ENCODE data around the gene AOPEP.

The AOPEP gene

GRCh38 chr9:94726495-94727191, at the start of gene AOPEP:
Gene AOPEP (plus strand): TSS chr9:94726699. CDS start chr9:94759784, 33,085 bp downstream.
- Histone ChIP-seq H3K9ac (ENCODE audit: low read length in 2 of 2) (peak within 1 kb of the TSS; percentile 90 to 93), H3K27me3 (ENCODE audit: control insufficient read depth in 1 of 2, insufficient read depth in 2 of 2, low read length in 2 of 2) (no peaks in the 10 kb centered on the region), H3K4me3 (ENCODE audit: low read length in 2 of 2) (peak within 1 kb of the TSS; percentile 91 to 99), H3K36me3 (ENCODE audit: control insufficient read depth in 2 of 2, insufficient read depth in 2 of 2, low read length in 2 of 2) (no peaks in the 10 kb centered on the region), H3K4me1 (ENCODE audit: control insufficient read depth, insufficient read depth, low read length) (peaks cover 6% of the 10 kb centered on the region), H3K9me3 (ENCODE audit: control insufficient read depth in 2 of 2, low read length in 2 of 2) (no peaks in the 10 kb centered on the region), H3K27ac (ENCODE audit: low read length) (peak within 1 kb of the TSS; percentile 73)

GRCh38 chr9:94677929-94678328, 48.6 kb upstream of the AOPEP start:
- H3K9me3 ChIP-seq (ENCODE audit: control insufficient read depth in 2 of 2, low read length in 2 of 2), result no peaks in the 10 kb centered on the region
- no peak overlapping the region for H3K27ac ChIP-seq (ENCODE audit: low read length)
- no peaks in the 10 kb centered on the region for H3K36me3 ChIP-seq (ENCODE audit: control insufficient read depth in 2 of 2, insufficient read depth in 2 of 2, low read length in 2 of 2)
- H3K4me1 ChIP-seq (ENCODE audit: control insufficient read depth, insufficient read depth, low read length), result no peaks in the 10 kb centered on the region
- no peak overlapping the region for H3K9ac ChIP-seq (ENCODE audit: low read length in 2 of 2)
- H3K4me3 ChIP-seq (ENCODE audit: low read length in 2 of 2), result no peak overlapping the region
- H3K27me3 ChIP-seq (ENCODE audit: control insufficient read depth in 1 of 2, insufficient read depth in 2 of 2, low read length in 2 of 2), result no peaks in the 10 kb centered on the region

GRCh38 chr9:94679587-94679986, 46.9 kb upstream of the AOPEP start:
- Histone ChIP-seq H3K27me3 (ENCODE audit: control insufficient read depth in 1 of 2, insufficient read depth in 2 of 2, low read length in 2 of 2) (no peaks in the 10 kb centered on the region), H3K4me1 (ENCODE audit: control insufficient read depth, insufficient read depth, low read length) (no peaks in the 10 kb centered on the region), H3K4me3 (ENCODE audit: low read length in 2 of 2) (no peak overlapping the region), H3K27ac (ENCODE audit: low read length) (no peak overlapping the region), H3K36me3 (ENCODE audit: control insufficient read depth in 2 of 2, insufficient read depth in 2 of 2, low read length in 2 of 2) (no peaks in the 10 kb centered on the region), H3K9me3 (ENCODE audit: control insufficient read depth in 2 of 2, low read length in 2 of 2) (no peaks in the 10 kb centered on the region), H3K9ac (ENCODE audit: low read length in 2 of 2) (no peak overlapping the region)

- H3K27ac ChIP-seq (ENCODE audit: low read length), result no peak overlapping the region
- no peak overlapping the region for H3K9ac ChIP-seq (ENCODE audit: low read length in 2 of 2)
- no peaks in the 10 kb centered on the region for H3K4me1 ChIP-seq (ENCODE audit: control insufficient read depth, insufficient read depth, low read length)
- H3K4me3 ChIP-seq (ENCODE audit: low read length in 2 of 2), result no peak overlapping the region
- H3K27me3 ChIP-seq (ENCODE audit: control insufficient read depth in 1 of 2, insufficient read depth in 2 of 2, low read length in 2 of 2), result no peaks in the 10 kb centered on the region
- no peaks in the 10 kb centered on the region for H3K9me3 ChIP-seq (ENCODE audit: control insufficient read depth in 2 of 2, low read length in 2 of 2)
- no peaks in the 10 kb centered on the region for H3K36me3 ChIP-seq (ENCODE audit: control insufficient read depth in 2 of 2, insufficient read depth in 2 of 2, low read length in 2 of 2)
Measured at GRCh38 chr9:94680020-94680419, 46.5 kb upstream of the AOPEP start.

GRCh38 chr9:94680621-94681020, 45.9 kb upstream of the AOPEP start:
- Histone ChIP-seq H3K27ac (ENCODE audit: low read length) (no peak overlapping the region), H3K9ac (ENCODE audit: low read length in 2 of 2) (no peak overlapping the region), H3K4me1 (ENCODE audit: control insufficient read depth, insufficient read depth, low read length) (no peaks in the 10 kb centered on the region)

GRCh38 chr9:94681508-94681907, 45.0 kb upstream of the AOPEP start:
- Histone ChIP-seq H3K27me3 (ENCODE audit: control insufficient read depth in 1 of 2, insufficient read depth in 2 of 2, low read length in 2 of 2) (no peaks in the 10 kb centered on the region), H3K4me1 (ENCODE audit: control insufficient read depth, insufficient read depth, low read length) (no peaks in the 10 kb centered on the region), H3K4me3 (ENCODE audit: low read length in 2 of 2) (no peak overlapping the region), H3K9ac (ENCODE audit: low read length in 2 of 2) (peak overlapping the region; percentile 24 to 58), H3K36me3 (ENCODE audit: control insufficient read depth in 2 of 2, insufficient read depth in 2 of 2, low read length in 2 of 2) (no peaks in the 10 kb centered on the region), H3K27ac (ENCODE audit: low read length) (no peak overlapping the region), H3K9me3 (ENCODE audit: control insufficient read depth in 2 of 2, low read length in 2 of 2) (no peaks in the 10 kb centered on the region)

More at GRCh38 chr9:94680621-94681020, 45.9 kb upstream of the AOPEP start:
- no peaks in the 10 kb centered on the region for H3K9me3 ChIP-seq (ENCODE audit: control insufficient read depth in 2 of 2, low read length in 2 of 2)
- H3K4me3 ChIP-seq (ENCODE audit: low read length in 2 of 2), result no peak overlapping the region
- no peaks in the 10 kb centered on the region for H3K27me3 ChIP-seq (ENCODE audit: control insufficient read depth in 1 of 2, insufficient read depth in 2 of 2, low read length in 2 of 2)
- no peaks in the 10 kb centered on the region for H3K36me3 ChIP-seq (ENCODE audit: control insufficient read depth in 2 of 2, insufficient read depth in 2 of 2, low read length in 2 of 2)

GRCh38 chr9:94685359-94685758, 41.1 kb upstream of the AOPEP start:
- Histone ChIP-seq H3K4me3 (ENCODE audit: low read length in 2 of 2) (no peak overlapping the region), H3K27ac (ENCODE audit: low read length) (no peak overlapping the region), H3K36me3 (ENCODE audit: control insufficient read depth in 2 of 2, insufficient read depth in 2 of 2, low read length in 2 of 2) (no peaks in the 10 kb centered on the region), H3K9me3 (ENCODE audit: control insufficient read depth in 2 of 2, low read length in 2 of 2) (no peaks in the 10 kb centered on the region), H3K27me3 (ENCODE audit: control insufficient read depth in 1 of 2, insufficient read depth in 2 of 2, low read length in 2 of 2) (no peaks in the 10 kb centered on the region), H3K4me1 (ENCODE audit: control insufficient read depth, insufficient read depth, low read length) (no peaks in the 10 kb centered on the region), H3K9ac (ENCODE audit: low read length in 2 of 2) (no peak overlapping the region)

- Histone ChIP-seq H3K9ac (ENCODE audit: low read length in 2 of 2) (no peak overlapping the region), H3K27me3 (ENCODE audit: control insufficient read depth in 1 of 2, insufficient read depth in 2 of 2, low read length in 2 of 2) (no peaks in the 10 kb centered on the region), H3K4me1 (ENCODE audit: control insufficient read depth, insufficient read depth, low read length) (peaks cover 3% of the 10 kb centered on the region), H3K4me3 (ENCODE audit: low read length in 2 of 2) (no peak overlapping the region), H3K36me3 (ENCODE audit: control insufficient read depth in 2 of 2, insufficient read depth in 2 of 2, low read length in 2 of 2) (no peaks in the 10 kb centered on the region), H3K27ac (ENCODE audit: low read length) (no peak overlapping the region), H3K9me3 (ENCODE audit: control insufficient read depth in 2 of 2, low read length in 2 of 2) (no peaks in the 10 kb centered on the region)
Measured at GRCh38 chr9:94687451-94687850, 39.0 kb upstream of the AOPEP start.

GRCh38 chr9:94690344-94690743, 36.2 kb upstream of the AOPEP start:
- H3K27me3 ChIP-seq (ENCODE audit: control insufficient read depth in 1 of 2, insufficient read depth in 2 of 2, low read length in 2 of 2), result no peaks in the 10 kb centered on the region
- H3K27ac ChIP-seq (ENCODE audit: low read length), result no peak overlapping the region
- no peaks in the 10 kb centered on the region for H3K36me3 ChIP-seq (ENCODE audit: control insufficient read depth in 2 of 2, insufficient read depth in 2 of 2, low read length in 2 of 2)
- no peak overlapping the region for H3K4me3 ChIP-seq (ENCODE audit: low read length in 2 of 2)
- H3K9me3 ChIP-seq (ENCODE audit: control insufficient read depth in 2 of 2, low read length in 2 of 2), result no peaks in the 10 kb centered on the region
- H3K4me1 ChIP-seq (ENCODE audit: control insufficient read depth, insufficient read depth, low read length), result peaks cover 17% of the 10 kb centered on the region
- H3K9ac ChIP-seq (ENCODE audit: low read length in 2 of 2), result no peak overlapping the region

- no peaks in the 10 kb centered on the region for H3K9me3 ChIP-seq (ENCODE audit: control insufficient read depth in 2 of 2, low read length in 2 of 2)
Measured at GRCh38 chr9:94692601-94693000, 33.9 kb upstream of the AOPEP start.

GRCh38 chr9:94693485-94694204, 32.9 kb upstream of the AOPEP start:
- no peak overlapping the region for H3K9ac ChIP-seq (ENCODE audit: low read length in 2 of 2)
- no peaks in the 10 kb centered on the region for H3K27me3 ChIP-seq (ENCODE audit: control insufficient read depth in 1 of 2, insufficient read depth in 2 of 2, low read length in 2 of 2)
- peaks cover 17% of the 10 kb centered on the region for H3K4me1 ChIP-seq (ENCODE audit: control insufficient read depth, insufficient read depth, low read length)
- H3K9me3 ChIP-seq (ENCODE audit: control insufficient read depth in 2 of 2, low read length in 2 of 2), result no peaks in the 10 kb centered on the region
- H3K36me3 ChIP-seq (ENCODE audit: control insufficient read depth in 2 of 2, insufficient read depth in 2 of 2, low read length in 2 of 2), result no peaks in the 10 kb centered on the region
- H3K4me3 ChIP-seq (ENCODE audit: low read length in 2 of 2), result peak overlapping the region; percentile 8 to 47
- H3K27ac ChIP-seq (ENCODE audit: low read length), result peak overlapping the region; percentile 49

More at GRCh38 chr9:94692601-94693000, 33.9 kb upstream of the AOPEP start:
- H3K4me3 ChIP-seq (ENCODE audit: low read length in 2 of 2), result no peak overlapping the region
- H3K9ac ChIP-seq (ENCODE audit: low read length in 2 of 2), result no peak overlapping the region
- peaks cover 17% of the 10 kb centered on the region for H3K4me1 ChIP-seq (ENCODE audit: control insufficient read depth, insufficient read depth, low read length)
- no peak overlapping the region for H3K27ac ChIP-seq (ENCODE audit: low read length)
- no peaks in the 10 kb centered on the region for H3K36me3 ChIP-seq (ENCODE audit: control insufficient read depth in 2 of 2, insufficient read depth in 2 of 2, low read length in 2 of 2)
- H3K27me3 ChIP-seq (ENCODE audit: control insufficient read depth in 1 of 2, insufficient read depth in 2 of 2, low read length in 2 of 2), result no peaks in the 10 kb centered on the region

Data from stomach smooth muscle (tissue), 2 donors.